ENCODE measurements around the gene EPHA2. TPM values are rescaled to one million over a fixed set of nuclear protein-coding genes. Genes with fewer than 3 reads are reported as not detected.

Gene EPHA2
- total and polyA plus RNA-seq, 12 donors = 7.8 to 25.1 (median 11.3) TPM

- 94 to 97% methylated on average over 21 of the region's 21 CpGs for WGBS, 2 donors
These were observed 61.3 kb downstream of the EPHA2 start for GRCh38 chr1:16094453-16095158.

GRCh38 chr1:16093611-16094010, 62.3 kb downstream of the EPHA2 start:
- Histone ChIP-seq H3K27ac (no peak overlapping the region), H3K27me3 (no peaks in the 10 kb centered on the region), H3K4me3 (no peak overlapping the region), H3K4me1 (peaks cover 0 to 8% (median 4%) of the 10 kb centered on the region in 9 donors), H3K36me3 (no peaks in the 10 kb centered on the region), H3K9me3 (no peaks in the 10 kb centered on the region)
- intact Hi-C loops (cut with DNase I) = no loop called here
- 77 to 78% methylated on average over 9 of the region's 9 CpGs for WGBS, 2 donors
- ATAC-seq (no peak), DNase-seq (no peak)
- no peak for TF ChIP-seq CTCF (IDR thresholded peaks at IDR 0.05)

More at GRCh38 chr1:16094453-16095158, 61.3 kb downstream of the EPHA2 start:
- H3K4me1 ChIP-seq = no peaks in the 10 kb centered on the region
- no peak for TF ChIP-seq CTCF (IDR thresholded peaks at IDR 0.05)
- H3K4me3 ChIP-seq = no peak overlapping the region
- no peaks in the 10 kb centered on the region for H3K9me3 ChIP-seq
- no peaks in the 10 kb centered on the region for H3K27me3 ChIP-seq
- DNase-seq = no peak
- H3K36me3 ChIP-seq = no peaks in the 10 kb centered on the region
- intact Hi-C loops (cut with DNase I) = no loop called here
- no peak for ATAC-seq
- no peak overlapping the region for H3K27ac ChIP-seq

- Histone ChIP-seq H3K27ac (no peak overlapping the region), H3K4me1 (peaks cover 0 to 14% (median 9%) of the 10 kb centered on the region in 9 donors), H3K4me3 (no peak overlapping the region), H3K27me3 (no peaks in the 10 kb centered on the region), H3K9me3 (no peaks in the 10 kb centered on the region), H3K36me3 (no peaks in the 10 kb centered on the region)
- TF ChIP-seq CTCF (IDR thresholded peaks at IDR 0.05) = no peak
- intact Hi-C loops (cut with DNase I) = no loop called here
- ATAC-seq (no peak), DNase-seq (no peak)
- 95 to 98% methylated on average over 9 of the region's 9 CpGs for WGBS, 2 donors
These were observed 62.9 kb downstream of the EPHA2 start for GRCh38 chr1:16092923-16093511.

- no peaks in the 10 kb centered on the region for H3K36me3 ChIP-seq
- no peak for TF ChIP-seq CTCF (IDR thresholded peaks at IDR 0.05)
- intact Hi-C loops (cut with DNase I) = no loop called here
- H3K9me3 ChIP-seq = no peaks in the 10 kb centered on the region
- ATAC-seq (no peak), DNase-seq (no peak)
- peaks cover 0 to 20% (median 10%) of the 10 kb centered on the region in 9 donors for H3K4me1 ChIP-seq
- no peaks in the 10 kb centered on the region for H3K27me3 ChIP-seq
- H3K4me3 ChIP-seq = no peak overlapping the region
- WGBS, 2 donors = 89 to 91% methylated on average over 18 of the region's 18 CpGs
- no peak overlapping the region for H3K27ac ChIP-seq
These were observed 63.6 kb downstream of the EPHA2 start for GRCh38 chr1:16092097-16092922.

Data from heart right ventricle (tissue), 16 donors.